HepG2 (cell line): ENCODE results near the gene CAB39. TPM values are rescaled to one million over a fixed set of nuclear protein-coding genes. Genes with fewer than 3 reads are reported as not detected.

Source experiments
- ATF1 ChIP-seq: IDR thresholded peaks from 2 replicates; pipeline ENCODE4 v1.6.1; 2016; ENCODE audit warnings: mild to moderate bottlenecking, control low read depth
- EED ChIP-seq: sonication (generic); formaldehyde crosslinking; IDR thresholded peaks from 2 replicates; pipeline ENCODE4 v1.5.0; 2020; ENCODE audit warnings: mild to moderate bottlenecking, missing genetic modification reagents
- ERF ChIP-seq: IDR thresholded peaks from 2 replicates; pipeline ENCODE4 v1.6.1; 2018; ENCODE audit warnings: missing biosample characterization, missing genetic modification reagents
- HDAC2 ChIP-seq: sonication (generic); formaldehyde crosslinking; IDR thresholded peaks from 2 replicates; pipeline ENCODE4 v1.4.0; 2020; ENCODE audit warnings: missing genetic modification reagents
- HNF1A ChIP-seq, 2 experiments: sonication (generic) in 1 of 2; formaldehyde crosslinking in 1 of 2; IDR thresholded peaks; 2 replicates each; pipeline versions ENCODE4 v1.4.0 to v1.6.1; 2016 to 2020; ENCODE audit warnings: borderline replicate concordance in 1 of 2, low read depth in 1 of 2, mild to moderate bottlenecking in 1 of 2, missing genetic modification reagents in 1 of 2
- HNRNPUL1 ChIP-seq: fragments of 200-400 bp; formaldehyde crosslinking; IDR thresholded peaks from 2 replicates; pipeline ENCODE4 v1.6.1; 2017; ENCODE audit warnings: low read depth, mild to moderate bottlenecking, low read length, moderate library complexity
- KDM1A ChIP-seq: IDR thresholded peaks from 2 replicates; pipeline ENCODE4 v1.6.1; 2016; ENCODE audit warnings: missing compliant biosample characterization
- MBNL3 ChIP-seq: fragments of 250-450 bp; sonication (Bioruptor Pico); conservative IDR thresholded peaks from 2 replicates; pipeline ENCODE4 v1.8.0; 2022; ENCODE audit warnings: mild to moderate bottlenecking, inconsistent platforms
- MZF1 ChIP-seq: sonication (generic); formaldehyde crosslinking; IDR thresholded peaks from 2 replicates; pipeline ENCODE4 v1.8.1; 2023; ENCODE audit warnings: mild to moderate bottlenecking, missing genetic modification reagents, borderline replicate concordance
- NCOA1 ChIP-seq: sonication (generic); formaldehyde crosslinking; IDR thresholded peaks from 2 replicates; pipeline ENCODE4 v1.9.0; 2021; ENCODE audit warnings: missing genetic modification reagents
- NFE2L1 ChIP-seq: sonication (generic); formaldehyde crosslinking; IDR thresholded peaks from 2 replicates; pipeline ENCODE4 v1.4.0; 2020; ENCODE audit warnings: missing genetic modification reagents, mild to moderate bottlenecking, borderline replicate concordance
- NKX3-1 ChIP-seq: sonication (generic); formaldehyde crosslinking; IDR thresholded peaks from 2 replicates; pipeline ENCODE4 v1.5.0; 2020; ENCODE audit warnings: missing genetic modification reagents
- PBX2 ChIP-seq: IDR thresholded peaks from 2 replicates; pipeline ENCODE4 v1.6.1; 2016; ENCODE audit warnings: control low read depth
- PLRG1 ChIP-seq: fragments of 450-650 bp; conservative IDR thresholded peaks from 2 replicates; pipeline ENCODE4 v1.6.1; 2016
- POLR2G ChIP-seq: fragments of 200-400 bp; formaldehyde crosslinking; IDR thresholded peaks from 2 replicates; pipeline ENCODE4 v1.6.1; 2018; ENCODE audit warnings: mild to moderate bottlenecking, low read depth, low read length, moderate library complexity
- SNAPC2 ChIP-seq: sonication (generic); formaldehyde crosslinking; IDR thresholded peaks from 2 replicates; pipeline ENCODE4 v1.8.1; 2022; ENCODE audit warnings: mild to moderate bottlenecking, missing genetic modification reagents
- SRSF9 ChIP-seq: fragments of 200-400 bp; formaldehyde crosslinking; IDR thresholded peaks from 2 replicates; pipeline ENCODE4 v1.6.1; 2018; ENCODE audit warnings: borderline replicate concordance, mild to moderate bottlenecking, low read depth, low read length; ENCODE audit not compliant: insufficient read depth, poor library complexity, severe bottlenecking
- SRY ChIP-seq: sonication (generic); formaldehyde crosslinking; IDR thresholded peaks from 2 replicates; pipeline ENCODE4 v1.8.0; 2022; ENCODE audit warnings: mild to moderate bottlenecking, missing genetic modification reagents
- STAG1 ChIP-seq: sonication (generic); formaldehyde crosslinking; IDR thresholded peaks from 2 replicates; pipeline ENCODE4 v1.4.0; 2020; ENCODE audit warnings: missing genetic modification reagents
- ZNF335 ChIP-seq: sonication (generic); formaldehyde crosslinking; IDR thresholded peaks from 2 replicates; pipeline ENCODE4 v1.4.0; 2020; ENCODE audit warnings: missing genetic modification reagents
- ZNF337 ChIP-seq: sonication (generic); formaldehyde crosslinking; IDR thresholded peaks from 2 replicates; pipeline ENCODE4 v1.5.1; 2020; ENCODE audit warnings: missing genetic modification reagents, low read depth, mild to moderate bottlenecking, borderline replicate concordance
- ZNF451 ChIP-seq: sonication (generic); formaldehyde crosslinking; IDR thresholded peaks from 2 replicates; pipeline ENCODE4 v1.5.0; 2020; ENCODE audit warnings: mild to moderate bottlenecking, missing genetic modification reagents
- ZNF503 ChIP-seq: sonication (generic); formaldehyde crosslinking; IDR thresholded peaks from 2 replicates; pipeline ENCODE4 v1.4.0; 2020; ENCODE audit warnings: missing genetic modification reagents
- ZNF546 ChIP-seq: sonication (generic); formaldehyde crosslinking; conservative IDR thresholded peaks from 2 replicates; pipeline ENCODE4 v1.8.1; 2023; ENCODE audit warnings: mild to moderate bottlenecking, missing genetic modification reagents
- ZNF773 ChIP-seq: sonication (generic); formaldehyde crosslinking; IDR thresholded peaks from 2 replicates; pipeline ENCODE4 v1.4.0; 2020; ENCODE audit warnings: missing genetic modification reagents, borderline replicate concordance
- ZSCAN30 ChIP-seq: sonication (generic); formaldehyde crosslinking; IDR thresholded peaks from 2 replicates; pipeline ENCODE4 v1.5.0; 2020; ENCODE audit warnings: mild to moderate bottlenecking, missing genetic modification reagents
- polyA plus RNA-seq, 8 experiments: library from polyadenylated mRNA; depleted of rRNA in 3 of 8; stranded (reverse) in 7 of 8; unstranded in 1 of 8; fragments of >200 nt; fragmentation: Illumina TruSeq in 4 of 8; extraction: Trizol in 4 of 8; gene quantifications; 2 replicates each; pipeline versions ENCODE4 v1.2.1 to v1.2.3, GENCODE V29; 2011 to 2016; ENCODE audit warnings: low read depth in 4 of 8, missing spikeins in 1 of 8, mixed read lengths in 1 of 8; ENCODE audit not compliant: insufficient read depth in 1 of 8
- total RNA-seq, 5 experiments: library from RNA; depleted of rRNA; stranded (reverse); fragments of >200 nt; fragmentation: Illumina TruSeq; extraction: Trizol; gene quantifications; 2 replicates each; pipeline ENCODE4 v1.2.3, GENCODE V29; 2016; ENCODE audit warnings: low read depth in 1 of 5

The CAB39 gene
- total and polyA plus RNA-seq, 2 of the 13 experiments (the other 11 are each of a cell fraction or from before 2014, with no cell fraction given) = 19.3 to 45.3 TPM

- no peak for TF ChIP-seq ZNF503 (CRISPR knock-in tag)
- no peak for TF ChIP-seq PLRG1
- 0 out of 2 replicates have a peak, but pooled peaks have one; percentile 56 for TF ChIP-seq SNAPC2 (CRISPR knock-in tag)
- no peak for TF ChIP-seq HNF1A (IDR thresholded peaks at IDR 0.05; ENCODE audit: low read depth)
- TF ChIP-seq HNF1A (CRISPR knock-in tag; IDR thresholded peaks at IDR 0.05; ENCODE audit: borderline replicate concordance) = no peak
- no peak for TF ChIP-seq ZNF337 (CRISPR knock-in tag)
- TF ChIP-seq ZNF546 (CRISPR knock-in tag) = no peak
- TF ChIP-seq HNRNPUL1 = no peak
- no peak for TF ChIP-seq ZNF773 (CRISPR knock-in tag)
- TF ChIP-seq ZSCAN30 = no peak
- no peak for TF ChIP-seq PBX2 (CRISPR knock-in tag)
- no peak for TF ChIP-seq MZF1 (CRISPR knock-in tag)
- no peak for TF ChIP-seq ZNF451 (CRISPR knock-in tag)
- TF ChIP-seq HDAC2 = no peak
- TF ChIP-seq POLR2G = no peak
- TF ChIP-seq SRSF9 = no peak
- TF ChIP-seq MBNL3 (CRISPR knock-in tag) = no peak
- TF ChIP-seq EED = no peak
- peak; percentile 85 for TF ChIP-seq STAG1 (CRISPR knock-in tag)
- TF ChIP-seq NFE2L1 (CRISPR knock-in tag) = no peak
- TF ChIP-seq ZNF335 (CRISPR knock-in tag) = 0 out of 2 replicates have a peak, but pooled peaks have one; percentile 38
- TF ChIP-seq KDM1A (CRISPR knock-in tag) = no peak
- TF ChIP-seq SRY = no peak
- no peak for TF ChIP-seq ATF1 (CRISPR knock-in tag)
- no peak for TF ChIP-seq NCOA1 (CRISPR knock-in tag)
- TF ChIP-seq NKX3-1 (CRISPR knock-in tag) = no peak
- no peak for TF ChIP-seq ERF (CRISPR knock-in tag)
Measured at GRCh38 chr2:230824406-230824978, 111.8 kb downstream of the CAB39 start (continued).
